ENCODE data around the gene GLB1L2.

- TF ChIP-seq ZNF3 (CRISPR knock-in tag; IDR thresholded peaks at IDR 0.05) (no peak), TEAD3 (CRISPR knock-in tag; optimal IDR thresholded peaks at IDR 0.05; ENCODE audit: borderline replicate concordance) (no peak), NKX3-1 (CRISPR knock-in tag; IDR thresholded peaks at IDR 0.05) (no peak), GABPA (IDR thresholded peaks at IDR 0.05; ENCODE audit: low read depth, low read length) (no peak), GABPA (CRISPR knock-in tag; IDR thresholded peaks at IDR 0.05; ENCODE audit: low read depth) (no peak), REST (IDR thresholded peaks at IDR 0.05; ENCODE audit: borderline replicate concordance in 1 of 2, low read depth in 1 of 2, low read length in 2 of 2) (no peak), SCMH1 (CRISPR knock-in tag; IDR thresholded peaks at IDR 0.05; ENCODE audit: borderline replicate concordance) (no peak), HNF4G (IDR thresholded peaks at IDR 0.05; ENCODE audit: borderline replicate concordance, low read depth, low read length) (no peak), HNF4G (CRISPR knock-in tag; IDR thresholded peaks at IDR 0.05; ENCODE audit: borderline replicate concordance, low read depth) (no peak)
These were observed 51.0 kb downstream of the GLB1L2 start for GRCh38 chr11:134382830-134383229.
